ENCODE results near the gene ETV4.
A peak's percentile ranks its signal among the peaks of the same experiment; 100 is the strongest.

ETV4 gene

GRCh38 chr17:43547659-43548256, 1.6 kb upstream of the ETV4 start:
- Histone ChIP-seq H2AFZ (ENCODE audit: low read depth, low read length) (no peak overlapping the region), H3K27me3 (ENCODE audit: control insufficient read depth in 1 of 2, insufficient read depth in 1 of 2, low read length in 2 of 2) (no peaks in the 10 kb centered on the region), H3K4me2 (ENCODE audit: low read length, poor library complexity, severe bottlenecking) (no peak overlapping the region), H3K14ac (ENCODE audit: low read length in 2 of 2) (no peak overlapping the region), H3K4ac (ENCODE audit: low read depth in 1 of 2, low read length in 2 of 2) (no peak overlapping the region), H2BK5ac (ENCODE audit: low read depth, low read length, poor library complexity, severe bottlenecking) (no peak overlapping the region), H3K23ac (ENCODE audit: low read length in 2 of 2) (no peak overlapping the region), H3K79me1 (replicated peaks; ENCODE audit: low read length, poor library complexity, severe bottlenecking) (peaks cover 7% of the 10 kb centered on the region), H2AK5ac (ENCODE audit: low read length, severe bottlenecking) (no peak overlapping the region), H2BK12ac (ENCODE audit: low read length in 2 of 2) (no peak overlapping the region), H3K9ac (ENCODE audit: low read length) (peak overlapping the region; percentile 62), H2BK120ac (ENCODE audit: low read depth, low read length) (no peak overlapping the region), H3K9me3 (ENCODE audit: control insufficient read depth, low read length) (no peaks in the 10 kb centered on the region), H4K91ac (ENCODE audit: low read length) (no peak overlapping the region), H3K36me3 (ENCODE audit: control insufficient read depth in 1 of 2, insufficient read depth in 2 of 2, low read depth in 1 of 2, low read length in 2 of 2) (no peaks in the 10 kb centered on the region), H2BK15ac (ENCODE audit: low read depth, poor library complexity, severe bottlenecking) (no peak overlapping the region), H4K8ac (ENCODE audit: low read length) (no peak overlapping the region), H3K4me3 (ENCODE audit: insufficient read depth in 1 of 2, low read depth in 1 of 2, low read length in 2 of 2) (no peak overlapping the region), H3K18ac (ENCODE audit: low read depth in 1 of 2, low read length in 2 of 2) (no peak overlapping the region), H3K27ac (ENCODE audit: low read length, poor library complexity, severe bottlenecking) (no peak overlapping the region), H3K4me1 (ENCODE audit: control insufficient read depth, insufficient read depth, low read depth, low read length) (peaks cover 28% of the 10 kb centered on the region)
- DNase-seq: no peak

GRCh38 chr17:43547189-43547550, 1.0 kb upstream of the ETV4 start:
- Histone ChIP-seq H3K18ac (ENCODE audit: low read depth in 1 of 2, low read length in 2 of 2) (no peak overlapping the region), H3K27ac (ENCODE audit: low read length, poor library complexity, severe bottlenecking) (no peak overlapping the region), H4K8ac (ENCODE audit: low read length) (peak overlapping the region; percentile 28), H3K4me1 (ENCODE audit: control insufficient read depth, insufficient read depth, low read depth, low read length) (peaks cover 24% of the 10 kb centered on the region), H3K14ac (ENCODE audit: low read length in 2 of 2) (no peak overlapping the region), H2BK120ac (ENCODE audit: low read depth, low read length) (no peak overlapping the region), H3K27me3 (ENCODE audit: control insufficient read depth in 1 of 2, insufficient read depth in 1 of 2, low read length in 2 of 2) (no peaks in the 10 kb centered on the region), H3K4me3 (ENCODE audit: insufficient read depth in 1 of 2, low read depth in 1 of 2, low read length in 2 of 2) (peak overlapping the region in 1 of 2 experiments; percentile 81), H2BK12ac (ENCODE audit: low read length in 2 of 2) (no peak overlapping the region), H2BK5ac (ENCODE audit: low read depth, low read length, poor library complexity, severe bottlenecking) (no peak overlapping the region), H2BK15ac (ENCODE audit: low read depth, poor library complexity, severe bottlenecking) (no peak overlapping the region), H3K36me3 (ENCODE audit: control insufficient read depth in 1 of 2, insufficient read depth in 2 of 2, low read depth in 1 of 2, low read length in 2 of 2) (no peaks in the 10 kb centered on the region), H3K9ac (ENCODE audit: low read length) (peak overlapping the region; percentile 62), H3K9me3 (ENCODE audit: control insufficient read depth, low read length) (no peaks in the 10 kb centered on the region), H3K23ac (ENCODE audit: low read length in 2 of 2) (no peak overlapping the region), H2AFZ (ENCODE audit: low read depth, low read length) (no peak overlapping the region), H3K79me1 (replicated peaks; ENCODE audit: low read length, poor library complexity, severe bottlenecking) (peaks cover 13% of the 10 kb centered on the region), H4K91ac (ENCODE audit: low read length) (no peak overlapping the region), H3K4me2 (ENCODE audit: low read length, poor library complexity, severe bottlenecking) (no peak overlapping the region), H3K4ac (ENCODE audit: low read depth in 1 of 2, low read length in 2 of 2) (no peak overlapping the region), H2AK5ac (ENCODE audit: low read length, severe bottlenecking) (no peak overlapping the region)
- DNase-seq: no peak
- 77% methylated on average over 1 of the region's 2 CpGs for WGBS

GRCh38 chr17:43545383-43545632, 832 bp downstream of the ETV4 start:
- Histone ChIP-seq H4K8ac (ENCODE audit: low read length) (peak overlapping the region; percentile 73), H3K9ac (ENCODE audit: low read length) (peak overlapping the region; percentile 86), H2BK12ac (ENCODE audit: low read length in 2 of 2) (peak overlapping the region in 1 of 2 experiments; percentile 63), H3K18ac (ENCODE audit: low read depth in 1 of 2, low read length in 2 of 2) (peak overlapping the region in 1 of 2 experiments; percentile 77), H3K4me1 (ENCODE audit: control insufficient read depth, insufficient read depth, low read depth, low read length) (peaks cover 29% of the 10 kb centered on the region), H4K91ac (ENCODE audit: low read length) (no peak overlapping the region), H3K27ac (ENCODE audit: low read length, poor library complexity, severe bottlenecking) (no peak overlapping the region), H2BK120ac (ENCODE audit: low read depth, low read length) (peak overlapping the region; percentile 82), H3K23ac (ENCODE audit: low read length in 2 of 2) (no peak overlapping the region), H3K4ac (ENCODE audit: low read depth in 1 of 2, low read length in 2 of 2) (peak overlapping the region in 1 of 2 experiments; percentile 9), H3K4me2 (ENCODE audit: low read length, poor library complexity, severe bottlenecking) (peak overlapping the region; percentile 96), H2AFZ (ENCODE audit: low read depth, low read length) (peak overlapping the region; percentile 86), H3K4me3 (ENCODE audit: insufficient read depth in 1 of 2, low read depth in 1 of 2, low read length in 2 of 2) (peak overlapping the region; percentile 64 to 81), H3K27me3 (ENCODE audit: control insufficient read depth in 1 of 2, insufficient read depth in 1 of 2, low read length in 2 of 2) (no peaks in the 10 kb centered on the region), H3K9me3 (ENCODE audit: control insufficient read depth, low read length) (no peaks in the 10 kb centered on the region), H3K36me3 (ENCODE audit: control insufficient read depth in 1 of 2, insufficient read depth in 2 of 2, low read depth in 1 of 2, low read length in 2 of 2) (no peaks in the 10 kb centered on the region), H2BK5ac (ENCODE audit: low read depth, low read length, poor library complexity, severe bottlenecking) (no peak overlapping the region), H3K79me1 (replicated peaks; ENCODE audit: low read length, poor library complexity, severe bottlenecking) (peaks cover 21% of the 10 kb centered on the region), H2AK5ac (ENCODE audit: low read length, severe bottlenecking) (no peak overlapping the region), H2BK15ac (ENCODE audit: low read depth, poor library complexity, severe bottlenecking) (no peak overlapping the region), H3K14ac (ENCODE audit: low read length in 2 of 2) (no peak overlapping the region)
- 2% methylated on average over 18 of the region's 21 CpGs for WGBS
- DNase-seq: no peak

GRCh38 chr17:43543771-43544575, 2.2 kb downstream of the ETV4 start:
- 39% methylated on average over 5 of the region's 7 CpGs for whole genome bisulfite sequencing

More at GRCh38 chr17:43543771-43544575, 2.2 kb downstream of the ETV4 start:
- peak overlapping the region; percentile 71 for H2BK15ac ChIP-seq (ENCODE audit: low read depth, poor library complexity, severe bottlenecking)
- H2BK12ac ChIP-seq (ENCODE audit: low read length in 2 of 2): peak overlapping the region; percentile 93 to 96
- H3K4me2 ChIP-seq (ENCODE audit: low read length, poor library complexity, severe bottlenecking): peak overlapping the region; percentile 96
- no peaks in the 10 kb centered on the region for H3K27me3 ChIP-seq (ENCODE audit: control insufficient read depth in 1 of 2, insufficient read depth in 1 of 2, low read length in 2 of 2)
- no peak overlapping the region for H3K9ac ChIP-seq (ENCODE audit: low read length)
- peak overlapping the region; percentile 58 for H4K91ac ChIP-seq (ENCODE audit: low read length)
- DNase-seq: no peak
- H2BK120ac ChIP-seq (ENCODE audit: low read depth, low read length): peak overlapping the region; percentile 82
- H3K9me3 ChIP-seq (ENCODE audit: control insufficient read depth, low read length): no peaks in the 10 kb centered on the region
- peak overlapping the region; percentile 80 to 82 for H3K4ac ChIP-seq (ENCODE audit: low read depth in 1 of 2, low read length in 2 of 2)
- peak overlapping the region in 1 of 2 experiments; percentile 85 for H3K23ac ChIP-seq (ENCODE audit: low read length in 2 of 2)
- peak overlapping the region in 1 of 2 experiments; percentile 69 for H3K18ac ChIP-seq (ENCODE audit: low read depth in 1 of 2, low read length in 2 of 2)
- peaks cover 29% of the 10 kb centered on the region for H3K4me1 ChIP-seq (ENCODE audit: control insufficient read depth, insufficient read depth, low read depth, low read length)
- H3K14ac ChIP-seq (ENCODE audit: low read length in 2 of 2): peak overlapping the region in 1 of 2 experiments; percentile 92
- no peaks in the 10 kb centered on the region for H3K36me3 ChIP-seq (ENCODE audit: control insufficient read depth in 1 of 2, insufficient read depth in 2 of 2, low read depth in 1 of 2, low read length in 2 of 2)
- peak overlapping the region; percentile 79 for H4K8ac ChIP-seq (ENCODE audit: low read length)
- peak overlapping the region in 1 of 2 experiments; percentile 81 for H3K4me3 ChIP-seq (ENCODE audit: insufficient read depth in 1 of 2, low read depth in 1 of 2, low read length in 2 of 2)
- peaks cover 21% of the 10 kb centered on the region for H3K79me1 ChIP-seq (replicated peaks; ENCODE audit: low read length, poor library complexity, severe bottlenecking)
- H3K27ac ChIP-seq (ENCODE audit: low read length, poor library complexity, severe bottlenecking): no peak overlapping the region
- no peak overlapping the region for H2AK5ac ChIP-seq (ENCODE audit: low read length, severe bottlenecking)
- H2BK5ac ChIP-seq (ENCODE audit: low read depth, low read length, poor library complexity, severe bottlenecking): peak overlapping the region; percentile 3
- no peak overlapping the region for H2AFZ ChIP-seq (ENCODE audit: low read depth, low read length)
